SK-N-SH treated with all-trans-retinoic acid at 6 μM for 48 hours (cell line): ENCODE results near the gene HOXB4.

Experiments
- GLIS3 ChIP-seq: fragments of 250-450 bp; sonication (Bioruptor Pico); IDR thresholded peaks from 2 replicates; pipeline ENCODE4 v1.5.0; 2020; ENCODE audit warnings: mild to moderate bottlenecking, moderate library complexity
- POU6F1 ChIP-seq: fragments of 250-450 bp; sonication (Bioruptor Pico); IDR thresholded peaks from 2 replicates; pipeline ENCODE4 v1.8.0; 2021; ENCODE audit warnings: low read depth, mild to moderate bottlenecking, moderate library complexity, borderline replicate concordance
- ZFP30 ChIP-seq: fragments of 450-650 bp; formaldehyde crosslinking; IDR thresholded peaks from 2 replicates; pipeline ENCODE4 v1.5.0; 2022; ENCODE audit warnings: mild to moderate bottlenecking, moderate library complexity
- TF ChIP-seq, protein P1 (sequence below): fragments of 250-450 bp; sonication (Bioruptor Pico); IDR thresholded peaks from 2 replicates; pipeline ENCODE4 v1.8.0; 2020; ENCODE audit warnings: mild to moderate bottlenecking, moderate library complexity, borderline replicate concordance

- TF ChIP-seq ZFP30: no peak
- TF ChIP-seq, protein P1, sequence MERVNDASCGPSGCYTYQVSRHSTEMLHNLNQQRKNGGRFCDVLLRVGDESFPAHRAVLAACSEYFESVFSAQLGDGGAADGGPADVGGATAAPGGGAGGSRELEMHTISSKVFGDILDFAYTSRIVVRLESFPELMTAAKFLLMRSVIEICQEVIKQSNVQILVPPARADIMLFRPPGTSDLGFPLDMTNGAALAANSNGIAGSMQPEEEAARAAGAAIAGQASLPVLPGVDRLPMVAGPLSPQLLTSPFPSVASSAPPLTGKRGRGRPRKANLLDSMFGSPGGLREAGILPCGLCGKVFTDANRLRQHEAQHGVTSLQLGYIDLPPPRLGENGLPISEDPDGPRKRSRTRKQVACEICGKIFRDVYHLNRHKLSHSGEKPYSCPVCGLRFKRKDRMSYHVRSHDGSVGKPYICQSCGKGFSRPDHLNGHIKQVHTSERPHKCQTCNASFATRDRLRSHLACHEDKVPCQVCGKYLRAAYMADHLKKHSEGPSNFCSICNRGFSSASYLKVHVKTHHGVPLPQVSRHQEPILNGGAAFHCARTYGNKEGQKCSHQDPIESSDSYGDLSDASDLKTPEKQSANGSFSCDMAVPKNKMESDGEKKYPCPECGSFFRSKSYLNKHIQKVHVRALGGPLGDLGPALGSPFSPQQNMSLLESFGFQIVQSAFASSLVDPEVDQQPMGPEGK: no peak
- TF ChIP-seq GLIS3 (CRISPR knock-in tag): no peak
- no peak for TF ChIP-seq POU6F1 (CRISPR knock-in tag)
Measured at GRCh38 chr17:48542698-48543106, 35.4 kb downstream of the HOXB4 start.
